Measurements from ENCODE around the gene MRPS26. TPM values are rescaled to one million over a fixed set of nuclear protein-coding genes. Genes with fewer than 3 reads are reported as not detected.

MRPS26 gene
- total and polyA plus RNA-seq, 8 donors: 4.5 to 102 (median 56.6) TPM

- Histone ChIP-seq H3K4me3 (no peak overlapping the region), H3K27me3 (no peaks in the 10 kb centered on the region), H3K27ac (no peak overlapping the region), H3K36me3 (peaks cover 8 to 64% (median 57%) of the 10 kb centered on the region in 4 donors), H3K9me3 (no peaks in the 10 kb centered on the region), H3K4me1 (no peaks in the 10 kb centered on the region)
- TF ChIP-seq EP300 (IDR thresholded peaks at IDR 0.05): no peak
- no peak for TF ChIP-seq POLR2A (IDR thresholded peaks at IDR 0.05)
- no peak for TF ChIP-seq POLR2AphosphoS5 (IDR thresholded peaks at IDR 0.05)
- TF ChIP-seq, protein P1, sequence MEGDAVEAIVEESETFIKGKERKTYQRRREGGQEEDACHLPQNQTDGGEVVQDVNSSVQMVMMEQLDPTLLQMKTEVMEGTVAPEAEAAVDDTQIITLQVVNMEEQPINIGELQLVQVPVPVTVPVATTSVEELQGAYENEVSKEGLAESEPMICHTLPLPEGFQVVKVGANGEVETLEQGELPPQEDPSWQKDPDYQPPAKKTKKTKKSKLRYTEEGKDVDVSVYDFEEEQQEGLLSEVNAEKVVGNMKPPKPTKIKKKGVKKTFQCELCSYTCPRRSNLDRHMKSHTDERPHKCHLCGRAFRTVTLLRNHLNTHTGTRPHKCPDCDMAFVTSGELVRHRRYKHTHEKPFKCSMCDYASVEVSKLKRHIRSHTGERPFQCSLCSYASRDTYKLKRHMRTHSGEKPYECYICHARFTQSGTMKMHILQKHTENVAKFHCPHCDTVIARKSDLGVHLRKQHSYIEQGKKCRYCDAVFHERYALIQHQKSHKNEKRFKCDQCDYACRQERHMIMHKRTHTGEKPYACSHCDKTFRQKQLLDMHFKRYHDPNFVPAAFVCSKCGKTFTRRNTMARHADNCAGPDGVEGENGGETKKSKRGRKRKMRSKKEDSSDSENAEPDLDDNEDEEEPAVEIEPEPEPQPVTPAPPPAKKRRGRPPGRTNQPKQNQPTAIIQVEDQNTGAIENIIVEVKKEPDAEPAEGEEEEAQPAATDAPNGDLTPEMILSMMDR (IDR thresholded peaks at IDR 0.05): no peak
- 89 to 99% (median 93%) methylated on average over 2 of the region's 2 CpGs for WGBS, 5 donors
- intact Hi-C loops (cut with DNase I; ENCODE audit: low total_unique reads): no loop called here
- DNase-seq: no peak
Observed at GRCh38 chr20:3003416-3003815, 42.4 kb upstream of the MRPS26 start.

GRCh38 chr20:3010985-3011723 lies 34.7 kb upstream of the MRPS26 start:
- peaks cover 0 to 98% (median 87%) of the 10 kb centered on the region in 4 donors for H3K36me3 ChIP-seq
- TF ChIP-seq POLR2A (IDR thresholded peaks at IDR 0.05): no peak
- TF ChIP-seq, protein P1 (IDR thresholded peaks at IDR 0.05): no peak
- TF ChIP-seq EP300 (IDR thresholded peaks at IDR 0.05): no peak
- 51 to 89% (median 87%) methylated on average over 1 of the region's 1 CpG for WGBS, 5 donors

GRCh38 chr20:3011752-3012151 lies 34.1 kb upstream of the MRPS26 start:
- Histone ChIP-seq H3K27me3 (no peaks in the 10 kb centered on the region), H3K4me1 (no peaks in the 10 kb centered on the region), H3K27ac (no peak overlapping the region), H3K4me3 (no peak overlapping the region), H3K9me3 (no peaks in the 10 kb centered on the region), H3K36me3 (peaks cover 0 to 98% (median 87%) of the 10 kb centered on the region in 4 donors)
- DNase-seq: no peak
- intact Hi-C loops (cut with DNase I; ENCODE audit: low total_unique reads): no loop called here
- WGBS, 5 donors: 72 to 97% (median 88%) methylated on average over 3 of the region's 3 CpGs
- no peak for TF ChIP-seq EP300 (IDR thresholded peaks at IDR 0.05)

More at GRCh38 chr20:3010985-3011723, 34.7 kb upstream of the MRPS26 start:
- H3K27ac ChIP-seq: no peak overlapping the region
- H3K27me3 ChIP-seq: no peaks in the 10 kb centered on the region
- H3K4me3 ChIP-seq: no peak overlapping the region
- no peak for DNase-seq
- intact Hi-C loops (cut with DNase I; ENCODE audit: low total_unique reads): no loop called here
- H3K9me3 ChIP-seq: no peaks in the 10 kb centered on the region
- H3K4me1 ChIP-seq: no peaks in the 10 kb centered on the region

- Histone ChIP-seq H3K27ac (no peak overlapping the region), H3K4me1 (no peaks in the 10 kb centered on the region), H3K27me3 (no peaks in the 10 kb centered on the region), H3K4me3 (no peak overlapping the region), H3K36me3 (peaks cover 5 to 92% (median 78%) of the 10 kb centered on the region in 4 donors), H3K9me3 (no peaks in the 10 kb centered on the region)
- no peak for DNase-seq
- TF ChIP-seq POLR2AphosphoS5 (IDR thresholded peaks at IDR 0.05) (no peak), EP300 (IDR thresholded peaks at IDR 0.05) (no peak), POLR2A (IDR thresholded peaks at IDR 0.05) (no peak)
- TF ChIP-seq, protein P1 (IDR thresholded peaks at IDR 0.05): no peak
- intact Hi-C loops (cut with DNase I; ENCODE audit: low total_unique reads): no loop called here
- WGBS, 5 donors: 95 to 99% (median 98%) methylated on average over 5 of the region's 5 CpGs
Observed at GRCh38 chr20:3013771-3014170, 32.1 kb upstream of the MRPS26 start.

DNA sequence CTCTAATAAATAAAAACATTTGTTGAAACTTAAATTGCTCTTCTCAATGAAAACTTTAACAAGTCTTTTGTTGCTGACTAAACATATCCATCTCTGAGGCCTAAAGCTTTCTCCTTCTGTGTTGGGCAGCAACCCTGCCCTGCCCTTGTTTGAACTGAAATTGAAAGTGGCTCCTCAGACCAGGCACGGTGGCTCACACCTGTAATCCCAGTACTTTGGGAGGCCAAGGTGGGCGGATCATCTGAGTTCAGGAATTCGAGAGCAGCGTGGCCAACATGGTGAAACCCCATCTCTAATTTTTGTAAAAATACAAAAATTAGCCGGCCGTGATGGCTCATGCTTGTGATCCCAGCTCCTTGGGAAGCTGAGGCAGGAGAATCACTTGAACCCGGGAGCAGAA lies 31.7 kb upstream of the MRPS26 start:
- 95 to 99% (median 96%) methylated on average over 6 to 7 of the region's 7 CpGs for WGBS, 5 donors

More for the DNA sequence above, 31.7 kb upstream of the MRPS26 start:
- Histone ChIP-seq H3K27me3 (no peaks in the 10 kb centered on the region), H3K36me3 (peaks cover 5 to 88% (median 74%) of the 10 kb centered on the region in 4 donors), H3K4me3 (no peak overlapping the region), H3K4me1 (no peaks in the 10 kb centered on the region), H3K27ac (no peak overlapping the region), H3K9me3 (no peaks in the 10 kb centered on the region)
- TF ChIP-seq EP300 (IDR thresholded peaks at IDR 0.05): no peak
- TF ChIP-seq POLR2AphosphoS5 (IDR thresholded peaks at IDR 0.05): no peak
- TF ChIP-seq POLR2A (IDR thresholded peaks at IDR 0.05): no peak
- TF ChIP-seq, protein P1 (IDR thresholded peaks at IDR 0.05): no peak
- intact Hi-C loops (cut with DNase I; ENCODE audit: low total_unique reads): no loop called here
- no peak for DNase-seq

Data from stomach (tissue), 9 donors.